ENCODE data around the gene EHMT1. TPM values are rescaled to one million over a fixed set of nuclear protein-coding genes. Genes with fewer than 3 reads are reported as not detected.

The EHMT1 gene
- total and polyA plus RNA-seq, 10 of the 15 experiments (the other 5 are each of a cell fraction or from before 2014, with no cell fraction given), result 2.9 to 100 (median 48.1) TPM

DNA sequence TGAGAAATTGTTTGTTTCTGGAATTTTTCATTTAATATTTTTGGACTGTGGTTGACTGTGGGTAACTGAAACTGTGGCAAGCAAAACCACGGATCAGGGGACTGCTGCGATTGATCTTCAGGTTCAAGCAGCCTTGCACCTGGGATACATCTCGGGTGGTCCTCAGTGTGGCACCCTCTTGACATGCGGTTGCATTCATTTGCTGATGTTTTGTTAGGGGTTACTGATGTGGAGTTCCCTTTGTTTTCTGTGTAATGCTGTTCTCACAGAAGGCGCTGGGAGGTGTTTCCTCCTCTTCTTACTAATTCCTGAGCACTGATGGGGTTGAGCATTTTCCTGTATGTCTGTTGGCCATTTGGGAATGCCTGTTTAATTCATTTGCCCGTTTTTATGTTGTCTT lies 60.4 kb downstream of the EHMT1 start (continued):
- peak; percentile 21 for TF ChIP-seq CUX1 (IDR thresholded peaks at IDR 0.05; ENCODE audit: insufficient replicate concordance, low read depth, low read length)
- no peak for TF ChIP-seq CEBPZ (IDR thresholded peaks at IDR 0.05; ENCODE audit: low read depth, low read length)
- no peak for TF ChIP-seq NFXL1 (IDR thresholded peaks at IDR 0.05; ENCODE audit: borderline replicate concordance)
- no peak for TF ChIP-seq ZNF384 (IDR thresholded peaks at IDR 0.05; ENCODE audit: borderline replicate concordance, low read depth, low read length)
- TF ChIP-seq PAX5 (IDR thresholded peaks at IDR 0.05; ENCODE audit: borderline replicate concordance, low read depth, low read length), result 0 out of 2 replicates have a peak, but pooled peaks have one; percentile 45
- TF ChIP-seq, protein P1, sequence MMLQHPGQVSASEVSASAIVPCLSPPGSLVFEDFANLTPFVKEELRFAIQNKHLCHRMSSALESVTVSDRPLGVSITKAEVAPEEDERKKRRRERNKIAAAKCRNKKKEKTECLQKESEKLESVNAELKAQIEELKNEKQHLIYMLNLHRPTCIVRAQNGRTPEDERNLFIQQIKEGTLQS (IDR thresholded peaks at IDR 0.05; ENCODE audit: borderline replicate concordance, extremely low read depth, low read depth, low read length), result no peak
- TF ChIP-seq MTA3 (IDR thresholded peaks at IDR 0.05; ENCODE audit: borderline replicate concordance, low read length), result no peak
- no peak for TF ChIP-seq BMI1 (IDR thresholded peaks at IDR 0.05; ENCODE audit: borderline replicate concordance)
- TF ChIP-seq EED (IDR thresholded peaks at IDR 0.05; ENCODE audit: low read depth), result peak; percentile 47; the same call in 1 of the 2 replicates
- no peak for TF ChIP-seq FOXM1 (IDR thresholded peaks at IDR 0.05; ENCODE audit: low read depth, low read length)
- peak; percentile 24 to 49; a peak in 2 of 4 replicates for TF ChIP-seq IKZF2 (IDR thresholded peaks at IDR 0.05)
- TF ChIP-seq EGR1 (IDR thresholded peaks at IDR 0.05; ENCODE audit: borderline replicate concordance in 1 of 2, low read depth in 2 of 2, low read length in 2 of 2), result no peak
- TF ChIP-seq NFIC (IDR thresholded peaks at IDR 0.05; ENCODE audit: low read depth, low read length), result 0 out of 2 replicates have a peak, but pooled peaks have one; percentile 27
- no peak for TF ChIP-seq SIX5 (IDR thresholded peaks at IDR 0.05; ENCODE audit: low read depth, low read length, severe bottlenecking)
- no peak for TF ChIP-seq ZBED1 (IDR thresholded peaks at IDR 0.05; ENCODE audit: borderline replicate concordance)
- peak; percentile 30; the same call in 1 of the 2 replicates for TF ChIP-seq RAD21 (IDR thresholded peaks at IDR 0.05; ENCODE audit: insufficient read depth, low read depth, low read length)
- no peak for TF ChIP-seq ZNF217 (IDR thresholded peaks at IDR 0.05)
- TF ChIP-seq, protein P2, sequence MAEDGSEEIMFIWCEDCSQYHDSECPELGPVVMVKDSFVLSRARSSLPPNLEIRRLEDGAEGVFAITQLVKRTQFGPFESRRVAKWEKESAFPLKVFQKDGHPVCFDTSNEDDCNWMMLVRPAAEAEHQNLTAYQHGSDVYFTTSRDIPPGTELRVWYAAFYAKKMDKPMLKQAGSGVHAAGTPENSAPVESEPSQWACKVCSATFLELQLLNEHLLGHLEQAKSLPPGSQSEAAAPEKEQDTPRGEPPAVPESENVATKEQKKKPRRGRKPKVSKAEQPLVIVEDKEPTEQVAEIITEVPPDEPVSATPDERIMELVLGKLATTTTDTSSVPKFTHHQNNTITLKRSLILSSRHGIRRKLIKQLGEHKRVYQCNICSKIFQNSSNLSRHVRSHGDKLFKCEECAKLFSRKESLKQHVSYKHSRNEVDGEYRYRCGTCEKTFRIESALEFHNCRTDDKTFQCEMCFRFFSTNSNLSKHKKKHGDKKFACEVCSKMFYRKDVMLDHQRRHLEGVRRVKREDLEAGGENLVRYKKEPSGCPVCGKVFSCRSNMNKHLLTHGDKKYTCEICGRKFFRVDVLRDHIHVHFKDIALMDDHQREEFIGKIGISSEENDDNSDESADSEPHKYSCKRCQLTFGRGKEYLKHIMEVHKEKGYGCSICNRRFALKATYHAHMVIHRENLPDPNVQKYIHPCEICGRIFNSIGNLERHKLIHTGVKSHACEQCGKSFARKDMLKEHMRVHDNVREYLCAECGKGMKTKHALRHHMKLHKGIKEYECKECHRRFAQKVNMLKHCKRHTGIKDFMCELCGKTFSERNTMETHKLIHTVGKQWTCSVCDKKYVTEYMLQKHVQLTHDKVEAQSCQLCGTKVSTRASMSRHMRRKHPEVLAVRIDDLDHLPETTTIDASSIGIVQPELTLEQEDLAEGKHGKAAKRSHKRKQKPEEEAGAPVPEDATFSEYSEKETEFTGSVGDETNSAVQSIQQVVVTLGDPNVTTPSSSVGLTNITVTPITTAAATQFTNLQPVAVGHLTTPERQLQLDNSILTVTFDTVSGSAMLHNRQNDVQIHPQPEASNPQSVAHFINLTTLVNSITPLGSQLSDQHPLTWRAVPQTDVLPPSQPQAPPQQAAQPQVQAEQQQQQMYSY (CRISPR knock-in tag; IDR thresholded peaks at IDR 0.05), result no peak

Data from GM12878 (cell line).